Measurements from ENCODE around the gene AP1S2. TPM values are rescaled to one million over a fixed set of nuclear protein-coding genes. Genes with fewer than 3 reads are reported as not detected.

Gene AP1S2
- total RNA-seq, 1 experiment from 2014 or later = 367 TPM

GRCh38 chrX:15786915-15787314 is 67.7 kb downstream of the AP1S2 start:
- DNase-seq = no peak
- Mint-ChIP-seq H3K4me1 (peaks cover 11 to 12% of the 10 kb centered on the region in 2 experiments), H3K9me3 (no peaks in the 10 kb centered on the region; a peak in 1 of 5 replicates), H3K27me3 (ENCODE audit: low read depth) (no peaks in the 10 kb centered on the region), H3K36me3 (ENCODE audit: insufficient read depth in 1 of 3, low read depth in 3 of 3) (peaks cover 6 to 12% (median 9%) of the 10 kb centered on the region in 3 experiments), H3K4me3 (no peak overlapping the region), H3K27ac (peak overlapping the region in 2 of 3 experiments; percentile 41 to 80; a peak in 2 of 7 replicates)
- Histone ChIP-seq H4K91ac (ENCODE audit: insufficient read length, low read depth, low read length) (no peak overlapping the region), H2BK120ac (ENCODE audit: low read depth, low read length, poor library complexity, severe bottlenecking) (no peak overlapping the region), H3K27ac (ENCODE audit: insufficient read length, low read depth, low read length) (no peak overlapping the region), H3K14ac (ENCODE audit: insufficient read depth, low read length) (no peak overlapping the region), H2AK5ac (ENCODE audit: insufficient read length, low read length) (no peak overlapping the region), H2BK5ac (ENCODE audit: insufficient read length, low read length) (no peak overlapping the region), H3K79me2 (ENCODE audit: insufficient read depth, low read length) (no peaks in the 10 kb centered on the region), H4K20me1 (ENCODE audit: control insufficient read depth, insufficient read depth, insufficient read length) (no peaks in the 10 kb centered on the region), H2AFZ (ENCODE audit: low read length) (no peak overlapping the region), H3K23me2 (ENCODE audit: insufficient read length, low read depth, low read length, poor library complexity, severe bottlenecking) (peaks cover 14% of the 10 kb centered on the region), H3K4me1 (ENCODE audit: insufficient read depth, low read length) (no peaks in the 10 kb centered on the region), H3T11ph (ENCODE audit: low read length) (no peak overlapping the region), H4K8ac (replicated peaks; ENCODE audit: insufficient read length, low read depth, low read length) (no peak overlapping the region), H3K79me1 (ENCODE audit: insufficient read depth, low read depth, low read length, poor library complexity, severe bottlenecking) (no peaks in the 10 kb centered on the region), H3K18ac (ENCODE audit: insufficient read length, low read depth, low read length) (no peak overlapping the region), H3K9ac (ENCODE audit: extremely low read depth, insufficient read length, low read length) (no peak overlapping the region), H3K56ac (ENCODE audit: insufficient read length, low read depth, low read length) (no peak overlapping the region), H3K27me3 (ENCODE audit: insufficient read depth, low read length) (no peaks in the 10 kb centered on the region), H2BK15ac (ENCODE audit: low read depth, low read length) (no peak overlapping the region), H2BK12ac (ENCODE audit: insufficient read length, low read depth, low read length) (no peak overlapping the region), H3K4ac (ENCODE audit: low read depth, low read length) (no peak overlapping the region), H3K23ac (ENCODE audit: insufficient read length, low read depth, low read length) (no peak overlapping the region), H3K4me2 (ENCODE audit: insufficient read depth, insufficient read length, low read length) (no peak overlapping the region), H2BK20ac (ENCODE audit: low read depth, low read length, poor library complexity, severe bottlenecking) (no peak overlapping the region), H3K9me3 (ENCODE audit: control insufficient read depth, low read depth, low read length) (no peaks in the 10 kb centered on the region), H4K5ac (ENCODE audit: insufficient read length, low read depth, low read length) (no peak overlapping the region)
- no CpG with 5 or more reads among the region's 3 CpGs for WGBS (ENCODE audit: extremely low coverage, insufficient read length, low lambda C conversion rate)
- TF ChIP-seq, protein P1, sequence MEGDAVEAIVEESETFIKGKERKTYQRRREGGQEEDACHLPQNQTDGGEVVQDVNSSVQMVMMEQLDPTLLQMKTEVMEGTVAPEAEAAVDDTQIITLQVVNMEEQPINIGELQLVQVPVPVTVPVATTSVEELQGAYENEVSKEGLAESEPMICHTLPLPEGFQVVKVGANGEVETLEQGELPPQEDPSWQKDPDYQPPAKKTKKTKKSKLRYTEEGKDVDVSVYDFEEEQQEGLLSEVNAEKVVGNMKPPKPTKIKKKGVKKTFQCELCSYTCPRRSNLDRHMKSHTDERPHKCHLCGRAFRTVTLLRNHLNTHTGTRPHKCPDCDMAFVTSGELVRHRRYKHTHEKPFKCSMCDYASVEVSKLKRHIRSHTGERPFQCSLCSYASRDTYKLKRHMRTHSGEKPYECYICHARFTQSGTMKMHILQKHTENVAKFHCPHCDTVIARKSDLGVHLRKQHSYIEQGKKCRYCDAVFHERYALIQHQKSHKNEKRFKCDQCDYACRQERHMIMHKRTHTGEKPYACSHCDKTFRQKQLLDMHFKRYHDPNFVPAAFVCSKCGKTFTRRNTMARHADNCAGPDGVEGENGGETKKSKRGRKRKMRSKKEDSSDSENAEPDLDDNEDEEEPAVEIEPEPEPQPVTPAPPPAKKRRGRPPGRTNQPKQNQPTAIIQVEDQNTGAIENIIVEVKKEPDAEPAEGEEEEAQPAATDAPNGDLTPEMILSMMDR (conservative IDR thresholded peaks at IDR 0.05) = no peak
